Right hindlimb (tissue), 1 donor: ENCODE results near the gene MYO6.
"Not testable (repeated sequence)": the region's sequence is repeated elsewhere in the genome, so short reads cannot be mapped to it uniquely, and the experiment has no call there.

Source experiments
- DNase-seq: peaks from one replicate; pipeline ENCODE4 v3.0.0-alpha.2; 2018

The MYO6 gene

DNA sequence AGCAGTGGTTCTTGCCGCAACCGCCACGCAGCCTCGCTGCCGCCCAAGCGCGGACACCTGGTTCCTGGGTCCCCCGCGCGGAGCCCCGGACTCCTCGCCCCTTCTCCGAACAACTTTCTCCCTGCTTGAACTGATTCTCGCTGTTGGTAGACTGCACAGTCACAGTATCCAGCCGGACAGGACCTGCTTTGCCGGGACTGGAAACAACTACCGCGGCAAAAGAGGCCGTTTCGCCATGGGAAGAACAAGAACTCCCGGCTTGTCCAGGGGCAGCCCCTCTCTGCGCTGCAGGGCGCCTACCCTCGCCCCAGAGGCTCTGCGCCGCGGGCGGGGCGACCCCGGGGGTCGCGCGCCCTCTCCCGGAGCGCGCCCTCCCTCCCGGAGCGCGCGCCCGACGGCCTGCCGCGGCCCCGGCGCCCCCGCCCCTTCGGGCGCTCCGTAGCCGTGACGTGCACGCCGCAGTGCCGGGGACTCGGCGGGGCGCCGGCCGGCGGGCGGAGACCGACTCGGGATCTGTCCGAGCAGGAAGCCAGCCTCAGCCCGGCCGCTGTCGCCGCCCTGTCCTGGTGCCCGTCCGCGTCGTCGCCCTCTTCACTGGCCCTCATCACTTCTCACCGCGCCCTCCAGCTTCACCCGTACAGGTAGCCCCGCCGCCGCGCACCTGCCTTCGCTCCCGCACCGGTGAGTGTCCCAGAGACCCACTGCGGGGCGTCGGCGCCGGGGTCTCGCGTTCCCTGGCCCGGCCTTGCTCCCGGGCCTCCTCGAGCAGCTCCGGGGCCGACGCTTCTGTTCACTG is at the start of gene MYO6:
Gene MYO6 (plus strand): TSS at position 497 of the 796 bp plus-strand sequence. CDS start 68,309 bp downstream, outside the sequence.
- peak; percentile 82 for DNase-seq

DNA sequence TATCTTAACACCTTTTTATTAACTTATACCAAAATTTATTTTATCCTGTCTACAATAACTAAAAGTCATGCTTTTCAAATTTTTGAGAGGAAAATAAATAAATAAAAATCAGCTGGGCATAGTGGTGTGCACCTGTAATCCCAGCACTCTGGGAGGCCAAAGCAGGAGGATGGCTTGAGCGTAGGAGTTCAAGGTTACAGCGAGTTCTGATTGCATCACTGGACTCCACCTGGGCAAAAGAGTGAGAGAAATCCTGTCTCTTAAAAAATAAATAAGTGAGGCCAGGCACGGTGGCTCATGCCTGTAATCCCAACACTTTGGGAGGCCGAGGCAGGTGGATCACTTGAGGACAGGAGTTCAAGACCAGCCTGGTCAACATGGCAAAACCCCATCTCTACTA is 40.7 kb upstream of the MYO6 start:
- not testable (repeated sequence) for DNase-seq

DNA sequence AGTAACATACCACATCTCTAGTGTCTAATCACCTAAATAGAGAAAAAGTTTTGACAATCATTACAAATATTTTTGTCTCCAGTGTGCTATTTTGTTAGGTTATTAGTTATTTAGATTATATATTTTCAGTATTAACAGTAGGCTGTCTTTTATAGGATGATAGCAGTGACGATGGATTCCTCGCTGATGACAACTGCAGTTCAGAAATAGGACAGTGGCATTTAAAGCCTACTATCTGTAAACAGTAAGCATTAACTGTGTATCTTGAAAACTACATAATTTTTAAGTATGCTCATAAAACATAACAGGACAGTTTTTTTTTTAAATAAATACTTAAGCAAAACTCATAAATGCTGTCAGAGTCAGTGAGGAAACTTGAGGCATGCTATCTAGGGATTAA is 37.9 kb upstream of the MYO6 start:
- DNase-seq: no peak

DNA sequence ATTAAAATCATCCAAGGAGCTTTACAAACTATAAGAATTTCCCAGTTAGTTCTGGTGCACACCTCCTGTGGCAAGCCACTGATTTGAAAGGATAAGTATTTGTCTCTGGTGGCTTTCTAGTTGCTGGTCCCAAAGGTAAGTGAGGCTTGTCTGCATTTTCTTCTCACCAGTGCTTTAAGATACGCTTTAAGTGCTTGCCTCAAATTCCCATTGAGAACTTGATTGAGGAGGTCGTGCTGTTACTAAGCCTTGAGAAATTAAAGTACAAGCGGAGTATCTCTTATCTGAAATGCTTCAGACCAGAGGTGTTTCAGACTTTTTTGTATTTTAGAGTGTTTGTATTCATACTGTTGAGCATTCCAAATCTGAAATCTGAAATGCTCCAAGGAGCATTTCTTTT is 29.9 kb upstream of the MYO6 start:
- no peak for DNase-seq

DNA sequence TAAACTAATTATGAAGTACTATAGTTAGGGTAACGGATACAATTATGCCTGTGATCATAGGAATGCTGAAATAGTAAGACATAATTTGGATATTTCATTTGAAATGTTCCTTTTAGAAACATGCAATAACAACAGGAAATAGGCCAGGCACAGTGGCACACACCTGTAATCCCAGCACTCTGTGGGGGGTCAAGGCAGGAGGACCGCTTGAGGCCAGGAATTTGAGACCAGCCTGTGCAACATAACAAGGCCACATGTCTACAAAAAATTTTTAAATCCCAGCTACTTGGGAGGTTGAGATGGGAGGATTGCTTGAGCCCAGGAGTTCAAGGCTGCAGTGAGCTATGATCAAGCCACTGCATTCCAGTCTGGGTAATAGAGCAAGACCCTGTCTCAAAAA is 25.7 kb upstream of the MYO6 start:
- no peak for DNase-seq

DNA sequence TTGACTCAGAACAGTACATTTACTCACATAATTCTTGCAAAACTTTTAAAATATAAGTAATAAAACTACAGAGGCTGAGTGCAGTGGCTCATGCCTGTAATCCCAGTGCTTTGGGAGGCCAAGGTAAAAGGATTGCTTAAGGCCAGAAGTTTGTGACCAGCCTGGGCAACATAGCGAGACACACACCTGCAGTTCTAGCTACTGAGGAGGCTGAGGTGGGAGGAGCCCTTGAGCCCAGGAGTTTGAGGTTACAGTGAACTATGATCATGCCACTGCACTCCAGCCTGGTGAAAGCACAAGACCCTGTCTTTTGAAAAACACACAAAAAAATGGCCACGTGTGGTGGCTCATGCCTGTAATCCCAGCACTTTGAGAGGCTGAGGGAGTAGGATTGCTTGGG is 21.8 kb upstream of the MYO6 start:
- no peak for DNase-seq

DNA sequence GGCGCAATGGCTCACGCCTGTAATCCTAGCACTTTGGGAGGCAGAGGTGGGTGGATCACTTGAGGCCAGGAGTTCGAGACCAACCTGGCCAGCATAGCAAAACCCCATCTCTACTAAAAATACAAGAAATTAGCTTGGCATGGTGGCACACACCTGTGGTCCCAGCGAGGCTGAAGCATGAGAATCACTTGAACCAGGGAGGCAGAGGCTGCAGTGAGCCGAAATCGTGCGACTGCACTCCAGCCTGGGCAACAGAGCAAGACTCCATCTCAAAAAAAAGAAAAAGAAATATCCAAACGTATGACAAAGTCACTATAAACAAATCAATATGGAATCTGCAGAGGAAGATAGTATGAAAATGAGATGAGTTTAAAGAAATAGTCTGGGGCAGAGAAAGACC is 18.0 kb upstream of the MYO6 start:
- not testable (repeated sequence) for DNase-seq

DNA sequence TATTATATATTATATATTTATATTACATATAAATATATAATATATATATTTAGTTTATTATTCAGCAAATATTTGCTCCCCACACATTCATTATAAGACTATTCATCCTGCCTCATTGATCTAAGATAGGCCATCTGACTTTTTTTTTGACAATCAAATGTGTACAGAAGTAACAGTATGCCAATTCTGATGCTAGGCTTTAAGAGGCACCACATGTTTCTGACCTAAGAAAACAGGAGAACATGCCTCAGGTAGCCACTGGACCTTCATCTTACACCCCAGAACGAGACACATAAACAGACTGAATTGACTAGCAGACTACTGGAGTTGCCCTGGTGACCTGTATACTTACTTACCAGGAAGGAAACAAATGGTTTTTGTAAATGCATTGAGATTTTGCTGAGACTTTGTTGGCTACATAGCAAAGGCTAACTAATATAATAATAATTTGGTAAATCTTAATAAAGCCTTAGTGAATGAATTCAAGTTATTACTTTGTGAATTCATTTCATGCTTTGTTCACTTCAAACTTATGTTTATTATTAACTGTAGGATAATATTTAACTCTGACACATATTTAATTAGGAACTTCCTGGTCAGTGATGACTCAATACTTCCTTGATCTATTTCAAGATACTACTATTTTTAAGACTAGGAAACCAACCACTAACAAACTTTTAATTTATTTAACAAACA is 13.4 kb upstream of the MYO6 start:
- no peak for DNase-seq

DNA sequence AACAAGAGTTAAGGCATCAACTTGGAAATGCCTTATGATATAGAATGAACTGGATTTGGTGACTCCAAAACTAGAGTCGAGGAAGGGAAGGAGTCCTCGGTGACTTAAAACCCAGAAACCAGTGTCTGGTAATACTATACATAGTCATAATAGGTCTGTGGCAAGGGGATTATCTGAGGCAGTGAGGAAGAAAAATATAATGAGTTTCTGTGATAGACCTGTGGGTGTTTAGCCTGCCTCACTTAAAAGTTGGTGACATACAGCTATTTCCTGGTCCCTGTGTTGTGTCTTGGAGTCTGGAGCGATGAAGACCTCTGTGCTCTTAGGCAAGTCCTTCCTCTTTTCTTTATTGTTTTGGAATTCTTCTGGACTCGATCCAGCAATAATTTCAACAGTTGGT is 5.1 kb upstream of the MYO6 start:
- DNase-seq: no peak

DNA sequence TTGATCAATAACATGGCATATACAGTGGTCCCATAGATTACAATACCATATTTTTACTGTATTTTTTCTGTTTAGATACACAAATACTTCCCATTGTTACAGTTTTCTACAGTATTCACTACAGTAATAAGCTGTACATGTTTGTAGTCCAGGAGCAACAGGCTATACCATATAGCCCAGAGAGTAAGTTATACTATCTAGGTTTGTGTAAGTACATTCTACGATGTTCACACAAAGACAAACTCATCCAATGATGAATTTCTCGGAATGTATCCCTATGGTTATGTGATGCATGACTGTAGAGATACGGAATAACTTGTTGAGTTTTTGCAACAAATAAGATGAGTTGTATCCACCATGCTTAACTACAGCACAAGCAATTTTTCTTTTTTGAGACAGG is 3.6 kb upstream of the MYO6 start:
- DNase-seq: no peak

DNA sequence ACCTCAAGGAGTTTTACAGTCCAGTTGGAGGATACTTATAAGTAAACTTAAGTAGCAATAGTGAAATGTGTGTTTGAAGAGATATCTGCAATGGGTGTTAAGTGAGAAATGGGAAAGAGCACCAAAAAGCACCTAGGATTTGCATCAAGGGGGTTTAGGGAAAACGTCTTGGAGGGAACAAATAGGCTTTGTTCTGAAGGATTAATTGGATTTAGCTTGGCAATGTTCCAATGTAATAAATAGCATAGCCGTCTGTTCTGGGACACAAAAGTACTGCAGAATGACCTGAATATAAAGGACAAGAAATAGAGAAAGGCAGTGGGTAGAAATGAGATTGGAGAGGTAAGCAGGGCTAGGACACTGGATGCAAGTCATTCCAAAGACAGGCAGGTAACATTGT is 2.8 kb upstream of the MYO6 start:
- DNase-seq: no peak

DNA sequence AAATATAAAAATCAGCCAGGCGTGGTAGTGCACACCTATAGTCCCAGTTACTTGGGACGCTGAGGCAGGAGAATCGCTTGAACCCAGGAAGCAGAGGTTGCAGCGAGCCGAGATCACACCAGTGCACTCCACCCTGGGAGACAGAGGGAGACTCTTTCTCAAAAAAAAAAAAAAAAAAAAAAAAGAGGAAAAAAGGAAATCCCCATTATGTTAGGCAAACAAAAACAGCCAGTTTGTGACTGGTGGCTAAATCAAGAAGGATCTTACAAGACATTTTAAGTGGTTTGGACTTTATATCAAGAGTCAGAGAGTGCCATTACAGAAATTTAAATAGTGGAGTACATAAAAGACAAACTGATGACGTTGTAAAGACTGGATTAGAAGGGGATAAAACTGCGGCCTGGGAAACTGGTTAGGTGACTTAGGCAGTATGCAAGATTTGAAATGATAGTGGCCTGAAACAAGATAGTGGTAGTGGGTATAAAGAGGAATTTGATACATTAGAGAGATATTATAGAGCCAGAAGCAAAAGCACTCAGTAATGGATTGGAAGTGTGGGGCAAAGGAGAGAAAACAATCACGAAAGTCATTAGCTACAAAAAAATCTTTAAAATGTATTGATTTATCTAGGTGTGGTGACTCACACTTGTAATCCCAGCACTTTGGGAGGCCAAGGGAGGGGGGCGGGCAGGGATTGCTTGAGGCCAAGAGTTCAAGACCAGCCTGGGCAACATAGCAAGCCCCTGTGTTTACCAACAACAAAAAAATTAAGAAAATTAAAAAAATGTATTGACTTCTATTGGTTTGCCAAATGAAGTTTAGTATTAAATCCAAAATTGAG is 1.7 kb upstream of the MYO6 start:
- DNase-seq: no peak

DNA sequence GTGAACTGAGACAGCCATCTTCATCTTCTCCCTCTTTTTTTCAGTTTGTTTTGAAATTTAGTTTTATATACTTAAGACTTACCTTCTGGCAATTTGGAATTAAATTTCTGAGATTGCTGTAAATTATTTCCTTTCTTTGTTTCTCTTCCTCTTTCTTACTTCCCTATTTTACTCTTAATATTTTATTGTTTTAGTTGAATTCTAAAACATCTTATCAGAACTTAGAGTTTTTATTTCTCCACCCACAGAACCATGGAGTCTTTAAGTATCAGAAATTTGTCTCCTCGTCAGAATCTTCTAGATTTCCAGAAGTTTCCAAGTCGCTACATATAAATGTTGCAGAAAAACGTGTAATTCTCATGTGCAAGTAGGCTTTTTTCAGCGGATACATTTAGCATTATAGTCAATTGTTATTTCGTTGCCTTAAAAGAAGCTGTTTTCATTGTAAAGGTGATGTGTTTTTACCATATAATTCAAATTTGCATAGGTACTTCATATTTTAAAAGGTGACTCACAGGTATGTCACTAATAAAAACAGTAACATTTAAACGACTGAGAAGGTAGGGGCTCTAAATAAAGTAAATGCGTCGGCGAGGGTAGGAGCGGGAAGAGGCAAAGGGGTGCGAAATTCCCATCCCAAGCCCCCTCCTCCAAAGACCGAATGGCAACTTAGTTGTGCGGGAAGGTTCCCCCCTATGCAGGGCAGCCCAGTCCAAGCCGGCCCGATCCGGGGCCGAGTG is 866 bp upstream of the MYO6 start:
- DNase-seq: no peak

DNA sequence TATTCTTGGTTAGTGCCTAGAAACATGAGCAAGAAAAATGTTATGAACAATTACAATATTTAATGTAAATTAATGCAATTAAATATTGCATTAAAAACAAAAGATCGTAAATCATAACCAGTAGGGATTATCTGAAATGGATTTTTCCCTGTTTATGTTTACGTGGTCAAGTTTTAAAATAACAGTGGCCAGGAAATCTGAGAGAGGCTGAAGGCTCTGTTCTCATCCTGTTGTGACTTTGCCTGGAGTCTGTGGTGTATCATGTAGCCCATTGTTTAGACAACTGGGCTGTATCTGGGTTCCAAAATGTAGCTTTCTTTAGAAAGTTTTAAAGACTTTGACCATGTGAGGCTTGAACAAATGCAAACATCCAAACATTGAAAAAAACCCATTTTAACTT is 2.4 kb downstream of the MYO6 start:
- no peak for DNase-seq

DNA sequence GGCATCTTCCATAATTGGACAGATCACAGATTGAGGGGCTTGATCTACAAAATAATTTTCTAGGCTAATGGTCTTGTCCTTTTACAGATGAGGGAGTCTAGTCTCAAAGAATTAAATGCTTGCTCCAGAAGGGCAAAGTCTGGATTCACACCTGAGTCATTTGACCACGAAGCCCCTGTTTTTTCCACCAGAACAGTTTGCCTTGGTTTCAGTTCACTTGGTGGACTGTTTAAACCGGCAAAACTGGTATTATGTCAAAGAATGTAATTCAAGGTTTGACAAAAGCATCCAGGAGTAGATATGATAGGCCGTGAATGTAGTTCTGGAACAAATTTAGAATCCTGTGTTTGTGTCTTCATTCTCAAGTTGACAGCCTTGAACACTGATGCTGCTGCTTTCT is 3.3 kb downstream of the MYO6 start:
- DNase-seq: no peak

DNA sequence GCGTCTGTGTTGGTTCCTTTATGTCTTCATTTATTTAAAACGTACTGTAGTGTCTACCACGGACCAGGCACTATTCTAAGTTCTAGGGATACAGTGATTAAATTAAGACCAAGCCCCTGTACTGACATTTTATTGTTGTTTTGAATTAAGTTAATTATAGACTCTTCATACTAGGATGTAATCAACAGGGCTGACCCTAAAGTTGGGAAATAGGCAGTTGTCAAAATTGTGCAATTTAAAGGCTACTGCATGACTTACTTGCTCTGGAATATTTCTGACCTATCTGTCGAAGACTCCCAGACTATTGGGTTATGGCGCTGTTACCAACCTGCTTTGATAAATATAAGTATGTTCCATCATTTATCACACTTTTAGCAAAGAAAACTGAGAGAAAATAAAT is 6.7 kb downstream of the MYO6 start:
- DNase-seq: no peak

DNA sequence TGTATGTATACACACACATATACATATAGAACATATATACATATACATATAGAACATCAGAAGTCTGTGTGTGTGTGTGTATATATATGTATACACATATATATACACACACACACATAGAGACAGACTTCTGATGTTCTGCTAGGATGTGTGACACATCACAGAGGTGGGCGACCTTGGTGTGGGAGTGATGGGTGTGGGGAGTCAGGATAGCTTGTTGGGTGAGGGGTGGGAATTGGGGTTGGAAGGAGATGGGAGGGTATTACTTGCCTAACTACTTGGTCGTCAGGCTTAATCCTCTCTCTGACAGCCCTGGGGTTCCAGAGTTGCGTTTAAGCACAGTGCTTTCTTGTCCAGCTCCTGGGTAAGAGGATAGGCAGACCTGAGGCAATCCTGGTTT is 8.3 kb downstream of the MYO6 start:
- no peak for DNase-seq

DNA sequence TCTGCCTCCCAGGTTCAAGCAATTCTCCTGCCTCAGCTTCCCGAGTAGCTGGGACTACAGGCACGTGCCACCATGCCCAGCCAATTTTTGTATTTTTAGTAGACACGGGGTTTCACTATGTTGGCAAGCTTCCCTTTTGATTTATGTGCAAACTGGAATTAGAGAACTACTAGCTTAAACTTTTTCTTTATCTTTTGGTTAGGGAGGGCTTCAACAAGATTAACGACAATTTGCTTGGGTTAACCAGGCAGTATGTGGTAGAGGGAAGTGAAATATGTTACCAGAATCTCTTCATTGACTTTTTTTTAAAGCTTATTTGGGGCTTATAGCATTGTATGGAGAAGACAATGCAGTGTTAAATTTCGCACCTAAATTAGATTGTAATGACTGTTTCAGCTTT is 9.0 kb downstream of the MYO6 start:
- DNase-seq: no peak

DNA sequence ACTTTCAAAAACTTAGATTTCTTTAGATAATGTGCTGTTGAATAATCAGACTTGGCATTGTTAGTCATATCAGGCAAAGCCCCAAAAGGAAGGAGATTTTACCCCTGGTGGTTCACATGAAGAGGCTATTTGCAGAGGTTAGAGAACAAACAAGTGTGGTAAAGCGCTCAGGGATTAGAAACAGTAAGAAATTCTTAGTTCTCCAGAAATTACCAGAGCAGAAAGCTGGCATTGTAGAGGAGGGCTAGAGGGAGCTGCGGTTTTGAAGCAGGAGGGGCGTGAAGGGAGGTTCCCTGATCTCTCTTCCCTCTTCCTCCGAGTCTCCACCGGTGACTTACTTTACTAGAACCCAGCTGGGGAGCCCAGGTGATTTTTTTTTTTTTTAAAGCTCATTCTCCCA is 10.2 kb downstream of the MYO6 start:
- no peak for DNase-seq

DNA sequence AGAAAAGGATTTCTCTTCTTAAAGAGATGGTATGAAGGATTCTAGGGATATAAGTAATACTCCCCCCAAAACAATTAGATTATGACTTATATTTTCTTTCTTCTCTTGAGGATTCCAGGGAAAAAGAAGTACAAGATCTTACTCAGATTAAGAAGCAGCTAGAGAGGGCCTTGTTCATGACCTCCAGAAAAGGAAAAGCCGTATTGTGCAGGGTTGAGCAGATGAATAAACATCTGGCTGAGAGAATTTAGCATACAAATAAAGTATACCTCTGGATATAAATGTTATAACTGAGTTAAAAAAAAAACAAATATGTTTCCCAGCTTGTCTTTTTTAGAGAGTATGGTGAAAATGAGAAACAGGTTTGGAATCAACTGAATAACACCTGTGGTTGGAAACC is 11.3 kb downstream of the MYO6 start:
- DNase-seq: no peak

DNA sequence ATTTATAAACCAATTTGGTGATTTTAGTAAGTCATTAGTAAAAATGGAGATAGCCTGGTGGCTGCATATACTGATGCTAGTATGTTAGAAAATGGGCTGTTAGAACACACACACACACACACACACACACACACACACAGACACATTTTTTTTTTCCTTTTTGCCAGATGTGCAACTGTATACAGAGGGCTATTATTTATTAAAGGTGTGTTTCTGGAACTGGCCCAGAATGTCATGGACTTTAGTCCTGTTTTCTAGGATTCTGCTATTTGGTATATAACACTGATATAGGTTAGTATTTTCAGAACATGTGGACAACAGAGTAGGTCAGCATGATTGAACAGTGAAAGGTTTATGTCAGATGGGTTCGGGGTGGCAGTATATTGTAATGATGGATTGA is 12.4 kb downstream of the MYO6 start:
- DNase-seq: no peak

DNA sequence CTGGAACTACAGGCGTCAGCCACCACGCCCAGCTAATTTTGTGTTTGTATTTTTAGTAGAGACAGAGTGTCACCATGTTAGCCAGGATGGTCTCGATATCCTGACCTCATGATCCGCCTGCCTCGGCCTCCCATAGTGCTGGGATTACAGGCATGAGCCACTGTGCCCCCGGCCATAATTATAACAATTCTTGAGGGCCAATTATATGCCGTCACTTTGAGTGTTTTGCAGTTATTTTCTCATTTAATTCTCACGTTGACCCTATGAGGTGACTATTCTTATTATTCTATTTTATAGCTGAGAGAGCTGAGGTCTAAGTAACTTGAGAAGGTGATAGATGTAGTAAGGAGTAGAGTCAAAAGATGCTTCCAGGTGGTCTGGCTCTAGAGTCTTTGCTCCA is 13.0 kb downstream of the MYO6 start:
- no peak for DNase-seq

DNA sequence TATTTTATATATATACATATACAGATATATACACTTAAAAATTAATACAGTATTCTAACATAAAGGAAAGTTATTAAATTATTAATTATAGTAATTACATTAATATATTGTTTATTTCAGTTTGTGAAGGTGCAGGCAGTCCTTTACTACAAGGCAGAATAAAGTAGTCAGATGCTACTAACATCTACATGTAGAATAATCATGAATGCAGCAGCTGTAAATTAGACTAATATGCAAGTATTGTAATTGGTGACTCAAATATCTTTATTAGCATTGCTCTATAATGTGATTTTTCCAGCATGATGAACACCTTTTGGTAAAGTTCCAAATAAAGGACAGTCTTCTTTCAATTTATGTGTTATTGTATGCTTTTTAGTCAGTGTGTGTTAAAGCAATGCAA is 17.3 kb downstream of the MYO6 start:
- DNase-seq: no peak
